ENCODE results near the gene GAS6. TPM values are rescaled to one million over a fixed set of nuclear protein-coding genes. Genes with fewer than 3 reads are reported as not detected.

The GAS6 gene
- total and polyA plus RNA-seq, 2 donors (not counting 3 experiments of a cell fraction or from before 2014, with no cell fraction given), result 69.2 to 109 TPM

GRCh38 chr13:113859311-113860050, 4.4 kb downstream of the GAS6 start:
- TF ChIP-seq POLR2AphosphoS5 (IDR thresholded peaks at IDR 0.05; ENCODE audit: insufficient read depth, low read depth, low read length) (no peak), MAX (IDR thresholded peaks at IDR 0.05; ENCODE audit: insufficient read depth, insufficient read length) (no peak), MYC (IDR thresholded peaks at IDR 0.05; ENCODE audit: low read depth, low read length) (no peak)
- H4K20me1 ChIP-seq (replicated peaks; ENCODE audit: control insufficient read depth, extremely low read depth, insufficient read depth, low read length), result no peaks in the 10 kb centered on the region
- H3K79me2 ChIP-seq (ENCODE audit: control insufficient read depth, insufficient read depth, low read length), result no peaks in the 10 kb centered on the region
- no peaks in the 10 kb centered on the region for H3K9me1 ChIP-seq (replicated peaks; ENCODE audit: control insufficient read depth, extremely low read depth, insufficient read depth, low read length)
- H3K4me2 ChIP-seq (ENCODE audit: insufficient read depth, low read length), result no peak overlapping the region
- ChIA-PET POLR2A (no interaction called here), CTCF (no interaction called here)
- H3K9ac ChIP-seq (replicated peaks; ENCODE audit: extremely low read depth, insufficient read depth, low read length), result no peak overlapping the region
- no peaks in the 10 kb centered on the region for H3K36me3 ChIP-seq (ENCODE audit: control insufficient read depth in 2 of 2, extremely low read depth in 1 of 2, insufficient read depth in 2 of 2, low read length in 2 of 2)
- H3K27me3 ChIP-seq (ENCODE audit: control insufficient read depth in 2 of 2, insufficient read depth in 2 of 2, low read length in 2 of 2), result peaks cover 0 to 2% of the 10 kb centered on the region in 2 experiments
- H3K27ac ChIP-seq (ENCODE audit: insufficient read depth, low read depth, low read length), result no peak overlapping the region
- H3K4me1 ChIP-seq (ENCODE audit: control insufficient read depth, extremely low read depth, insufficient read depth, low read length), result peaks cover 9% of the 10 kb centered on the region
- no TSS peak for BruUV-seq (replicated peaks)
- FAIRE-seq, result no peak
- H2AFZ ChIP-seq (ENCODE audit: low read depth, low read length), result no peak overlapping the region
- intact Hi-C loops (cut with micrococcal nuclease) (loop anchor here (5.0 kb wide), 1 partner anchor 78 kb away; no protein-coding TSS in a partner anchor), dilution Hi-C loops (cut with MboI; ENCODE audit: extremely low pct_ligation_motif_present, low sequenced_read_pairs) (no loop called here)
- no peak overlapping the region for H3K4me3 ChIP-seq (replicated peaks in 1 of 3; ENCODE audit: insufficient read depth in 1 of 3, low read depth in 1 of 3, low read length in 3 of 3)
- H3K9me3 ChIP-seq (replicated peaks; ENCODE audit: control insufficient read depth, insufficient read depth, low read length), result no peaks in the 10 kb centered on the region
- DNase-seq (ENCODE audit: low read depth, low spot score), result no peak

- Histone ChIP-seq H3K27me3 (ENCODE audit: control insufficient read depth in 2 of 2, insufficient read depth in 2 of 2, low read length in 2 of 2) (no peaks in the 10 kb centered on the region), H3K9me3 (replicated peaks; ENCODE audit: control insufficient read depth, insufficient read depth, low read length) (no peaks in the 10 kb centered on the region), H2AFZ (ENCODE audit: low read depth, low read length) (no peak overlapping the region), H3K4me1 (ENCODE audit: control insufficient read depth, extremely low read depth, insufficient read depth, low read length) (peaks cover under 1% of the 10 kb centered on the region), H3K4me2 (ENCODE audit: insufficient read depth, low read length) (no peak overlapping the region), H3K4me3 (replicated peaks in 1 of 3; ENCODE audit: insufficient read depth in 1 of 3, low read depth in 1 of 3, low read length in 3 of 3) (no peak overlapping the region), H3K9ac (replicated peaks; ENCODE audit: extremely low read depth, insufficient read depth, low read length) (no peak overlapping the region), H3K36me3 (ENCODE audit: control insufficient read depth in 2 of 2, extremely low read depth in 1 of 2, insufficient read depth in 2 of 2, low read length in 2 of 2) (no peaks in the 10 kb centered on the region), H3K79me2 (ENCODE audit: control insufficient read depth, insufficient read depth, low read length) (no peaks in the 10 kb centered on the region), H3K9me1 (replicated peaks; ENCODE audit: control insufficient read depth, extremely low read depth, insufficient read depth, low read length) (no peaks in the 10 kb centered on the region), H4K20me1 (replicated peaks; ENCODE audit: control insufficient read depth, extremely low read depth, insufficient read depth, low read length) (no peaks in the 10 kb centered on the region), H3K27ac (ENCODE audit: insufficient read depth, low read depth, low read length) (no peak overlapping the region)
- no peak for FAIRE-seq
- ChIA-PET POLR2A (interaction anchor here (0.7 kb wide), 1 partner anchor 20 kb away, joined by 3 read pairs; no protein-coding TSS in a partner anchor), CTCF (interaction anchor here (1.3 to 1.4 kb wide), 2 partner anchors 16 to 22 kb away, joined by 4 read pairs; no protein-coding TSS in a partner anchor)
- BruUV-seq (replicated peaks), result no TSS peak
- dilution Hi-C loops (cut with MboI; ENCODE audit: extremely low pct_ligation_motif_present, low sequenced_read_pairs), result no loop called here
- no peak for DNase-seq (ENCODE audit: low read depth, low spot score)
- intact Hi-C loops (cut with micrococcal nuclease), result no loop called here
- no peak for TF ChIP-seq JUN (IDR thresholded peaks at IDR 0.05; ENCODE audit: borderline replicate concordance, insufficient read depth, insufficient read length, low read depth)
- no peak for TF ChIP-seq FOS (IDR thresholded peaks at IDR 0.05; ENCODE audit: borderline replicate concordance, insufficient read depth, low read length)
- no peak for TF ChIP-seq EZH2 (IDR thresholded peaks at IDR 0.05; ENCODE audit: borderline replicate concordance, low read depth, low read length, severe bottlenecking)
- no peak for TF ChIP-seq MYC (IDR thresholded peaks at IDR 0.05; ENCODE audit: low read depth, low read length)
- TF ChIP-seq POLR2A (IDR thresholded peaks at IDR 0.05; ENCODE audit: low read depth, low read length), result no peak
- no peak for TF ChIP-seq POLR2AphosphoS5 (IDR thresholded peaks at IDR 0.05; ENCODE audit: insufficient read depth, low read depth, low read length)
Measured at GRCh38 chr13:113857531-113858195, 6.2 kb downstream of the GAS6 start.

All from endothelial cell of umbilical vein (primary cell).